ENCODE data around the gene REN. TPM values are rescaled to one million over a fixed set of nuclear protein-coding genes. Genes with fewer than 3 reads are reported as not detected.

Gene REN
- total and polyA plus RNA-seq, 2 experiments from 2014 or later: not detected

GRCh38 chr1:204191456-204191855 is 25.3 kb upstream of the REN start (continued):
- TF ChIP-seq ZNF462 (CRISPR knock-in tag; IDR thresholded peaks at IDR 0.05) (no peak), EZH2 (IDR thresholded peaks at IDR 0.05; ENCODE audit: low read depth, unreplicated experiment) (no peak)

GRCh38 chr1:204190212-204191211 is 24.4 kb upstream of the REN start:
- Histone ChIP-seq H3K27me3 (ENCODE audit: insufficient read depth) (peaks cover 29% of the 10 kb centered on the region; the same call in 1 of the 2 replicates), H3K36me3 (ENCODE audit: insufficient read depth) (no peaks in the 10 kb centered on the region), H4K20me1 (replicated peaks; ENCODE audit: insufficient read depth) (no peaks in the 10 kb centered on the region), H2AFZ (peak overlapping the region; percentile 96; the same call in 1 of the 2 replicates), H3K9me2 (ENCODE audit: insufficient read depth) (no peaks in the 10 kb centered on the region), H3K27ac (ENCODE audit: low read depth) (no peak overlapping the region), H3K4me3 (peak overlapping the region; percentile 72), H3F3A (replicated peaks; ENCODE audit: low read depth) (no peaks in the 10 kb centered on the region), H3K79me2 (replicated peaks; ENCODE audit: insufficient read depth) (no peaks in the 10 kb centered on the region), H3K4me1 (ENCODE audit: insufficient read depth) (peaks cover 7% of the 10 kb centered on the region), H3K4me2 (peak overlapping the region; percentile 88)
- TF ChIP-seq ZNF331 (CRISPR knock-in tag; IDR thresholded peaks at IDR 0.05; ENCODE audit: low read depth) (no peak), ZNF114 (CRISPR knock-in tag; IDR thresholded peaks at IDR 0.05) (no peak), CTCF (conservative IDR thresholded peaks at IDR 0.05; ENCODE audit: low read depth in 2 of 2) (0 out of 4 replicates have a peak, but pooled peaks of 1 of the 2 experiments have one; percentile 0), EZH2 (IDR thresholded peaks at IDR 0.05; ENCODE audit: low read depth, unreplicated experiment) (no peak)
- peaks cover 13% of the 10 kb centered on the region for H3K27me3 Mint-ChIP-seq (ENCODE audit: insufficient read depth, low read depth, poor library complexity)
- peak; percentile 73 for DNase-seq (ENCODE audit: low spot score)
- H3K9me3 Mint-ChIP-seq: no peaks in the 10 kb centered on the region; the same call in 2 of the 3 replicates
- no peaks in the 10 kb centered on the region for H3K36me3 Mint-ChIP-seq (ENCODE audit: low read depth)
- H3K27ac Mint-ChIP-seq: no peak overlapping the region
- H3K4me1 Mint-ChIP-seq: peaks cover 10% of the 10 kb centered on the region
- peak overlapping the region; percentile 60 for H3K4me3 Mint-ChIP-seq
- peak; percentile 82 for ATAC-seq

Data from GM23338 (cell line).